T47D (cell line): Measurements from ENCODE around the gene GSTM4.
"Not testable (repeated sequence)": the region's sequence is repeated elsewhere in the genome, so short reads cannot be mapped to it uniquely, and the experiment has no call there.

Experiments used
- DNase-seq, 2 experiments: peaks; one replicate each; pipeline versions ENCODE4 v3.0.0 to v3.0.0-alpha.2; 2011 to 2012; ENCODE audit warnings: low read depth in 1 of 2, low spot score in 1 of 2
- JUND ChIP-seq: IDR thresholded peaks from 2 replicates; pipeline ENCODE4 v1.6.1; 2012; ENCODE audit warnings: low read depth
- in situ Hi-C: cut with HindIII; loops from 2 replicates; pipeline ENCODE4 v1.10.0; 2016; ENCODE audit warnings: low sequenced_read_pairs, low pct_unique_long_range_greater_than_20kb

The GSTM4 gene

DNA sequence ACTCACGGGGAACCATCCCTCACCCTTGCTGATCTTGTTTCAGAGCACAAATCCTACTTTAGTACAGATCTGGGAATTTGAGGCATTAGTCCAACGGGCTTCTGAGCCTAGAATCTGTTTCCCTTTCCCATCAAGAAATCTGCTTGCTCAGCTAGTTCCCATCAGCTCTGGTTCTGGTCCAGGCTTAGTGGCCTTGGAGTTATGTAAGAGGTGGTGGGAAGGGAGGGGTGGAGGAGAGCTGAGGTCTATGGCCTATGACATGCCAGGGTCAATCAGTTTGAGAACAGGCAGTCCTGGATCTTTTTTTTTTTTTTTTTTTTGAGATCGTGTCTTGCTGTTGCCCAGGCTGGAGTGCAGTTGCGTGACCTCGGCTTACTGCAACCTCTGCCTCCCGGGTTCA lies 35.9 kb downstream of the GSTM4 start:
- no peak for DNase-seq
- TF ChIP-seq JUND, result no peak
- in situ Hi-C loops, result no loop called here

DNA sequence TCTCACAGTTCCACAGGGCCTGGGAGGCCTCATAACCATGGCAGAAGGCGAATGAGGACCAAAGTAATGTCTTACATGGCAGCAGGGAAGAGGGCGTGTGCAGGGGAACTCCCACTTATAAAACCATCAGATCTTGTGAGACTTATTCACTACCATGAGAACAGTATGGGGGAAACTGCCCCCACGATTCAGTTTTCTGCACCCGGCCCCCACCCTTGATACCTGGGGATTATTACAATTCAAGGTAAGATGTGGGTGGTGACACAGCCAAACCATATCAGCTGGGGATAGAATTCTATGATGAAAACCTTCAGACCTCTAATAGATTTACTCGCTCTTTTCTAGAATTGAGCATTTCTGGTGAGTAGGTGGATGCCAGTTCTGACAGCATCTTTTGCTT lies 38.5 kb downstream of the GSTM4 start:
- in situ Hi-C loops, result not testable (repeated sequence)

DNA sequence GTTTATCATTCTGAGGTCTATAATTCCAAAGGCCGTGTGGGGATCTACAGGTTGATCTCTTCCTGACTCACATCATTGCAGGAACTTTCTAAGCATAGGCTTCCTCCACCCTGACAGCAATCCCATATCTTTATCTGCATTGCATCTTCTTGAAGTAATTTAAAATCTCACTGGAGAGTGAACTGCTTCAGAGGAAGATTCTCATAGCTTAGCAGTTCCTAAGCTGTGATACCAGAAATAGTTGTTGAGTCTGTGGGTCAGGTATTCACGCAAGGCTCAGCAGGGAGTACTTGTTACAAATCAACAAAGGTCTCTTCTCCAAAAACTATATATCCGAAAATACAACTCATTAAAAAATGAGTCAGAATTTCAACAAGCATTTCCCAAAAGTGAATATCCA lies 39.2 kb downstream of the GSTM4 start:
- in situ Hi-C loops, result not testable (repeated sequence)

More for the DNA sequence above, 38.5 kb downstream of the GSTM4 start:
- not testable (repeated sequence) for DNase-seq

GRCh38 chr1:109697066-109697465 lies 41.2 kb downstream of the GSTM4 start:
- in situ Hi-C loops, result no loop called here
- no peak for DNase-seq
- TF ChIP-seq JUND, result no peak

More for the DNA sequence above, 39.2 kb downstream of the GSTM4 start:
- not testable (repeated sequence) for DNase-seq

DNA sequence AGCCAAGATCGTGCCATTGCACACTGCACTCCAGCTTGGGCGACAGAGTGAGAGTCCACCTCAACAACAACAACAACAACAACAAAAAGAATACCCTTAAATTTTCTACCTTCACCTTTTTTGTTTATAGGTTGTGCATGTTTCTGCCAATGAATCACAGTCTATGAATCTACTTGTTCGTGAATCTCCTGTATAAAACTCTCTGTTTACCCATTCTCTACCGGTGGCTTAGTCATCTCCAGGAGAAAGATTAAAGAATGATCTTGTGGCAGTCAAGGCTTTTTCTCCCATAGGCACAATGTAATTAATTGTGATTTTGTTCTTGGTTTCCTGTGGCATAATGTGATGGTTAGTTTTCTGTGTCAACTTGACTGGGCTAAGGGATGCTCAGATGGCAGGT lies 42.0 kb downstream of the GSTM4 start:
- DNase-seq, in situ Hi-C loops: not testable (repeated sequence)

DNA sequence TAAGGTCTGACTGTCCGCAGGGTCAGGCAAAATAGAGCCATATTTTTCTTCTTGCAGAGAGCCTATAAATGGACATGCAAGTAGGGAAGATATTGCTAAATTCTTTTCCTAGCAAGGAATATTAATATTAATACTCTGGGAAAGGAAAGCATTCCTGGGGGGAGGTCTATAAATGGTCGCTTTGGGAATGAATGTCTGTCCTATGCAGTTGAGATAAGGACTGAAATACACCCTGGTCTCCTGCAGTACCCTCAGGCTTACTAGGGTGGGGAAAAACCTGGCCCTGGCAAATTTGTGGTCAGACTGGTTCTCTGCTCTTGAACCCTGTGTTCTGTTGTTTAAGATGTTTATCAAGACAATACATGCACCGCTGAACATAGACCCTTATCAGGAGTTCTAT lies 47.0 kb downstream of the GSTM4 start:
- in situ Hi-C loops, DNase-seq: not testable (repeated sequence)

DNA sequence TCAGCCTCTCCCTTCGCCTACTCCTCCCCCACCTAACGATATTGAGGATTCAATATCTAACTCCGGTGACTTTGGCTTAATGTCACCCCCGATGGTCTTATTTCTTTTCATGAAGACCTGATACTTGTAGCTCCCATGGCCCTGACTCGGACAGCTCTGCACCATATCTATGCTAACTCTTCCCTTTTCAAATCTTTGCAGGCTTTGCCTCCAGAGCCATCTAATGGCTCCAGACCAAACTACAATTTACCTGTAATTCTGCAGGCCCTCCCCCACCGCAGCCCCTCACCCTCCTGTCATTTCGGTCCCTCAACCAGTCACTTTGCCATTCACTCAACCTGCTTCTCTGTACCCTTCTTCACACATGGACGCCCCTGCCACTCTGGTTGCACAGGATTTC lies 48.3 kb downstream of the GSTM4 start:
- no peak for TF ChIP-seq JUND
- in situ Hi-C loops, result no loop called here
- DNase-seq, result peak in 1 of 2 experiments; percentile 34

DNA sequence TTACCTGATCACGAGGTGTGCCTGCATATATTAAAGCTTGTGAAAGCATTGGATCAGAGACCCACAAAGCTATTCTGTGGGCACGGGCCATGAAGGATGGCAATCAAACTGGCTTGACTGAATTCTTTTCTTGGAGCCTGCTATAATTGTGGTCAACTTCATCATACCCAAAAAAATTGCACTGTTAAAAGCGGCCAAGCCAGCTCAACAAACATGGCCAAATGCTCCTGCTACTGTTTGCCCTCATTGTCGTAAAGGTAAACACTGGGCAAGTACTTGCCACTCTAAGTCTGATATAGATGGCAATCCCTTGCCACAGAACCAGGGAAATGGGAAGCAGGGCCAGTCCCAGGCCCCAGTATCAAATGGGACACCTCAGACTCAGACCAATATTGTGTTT lies 49.5 kb downstream of the GSTM4 start:
- DNase-seq, result peak in 1 of 2 experiments; percentile 90
- in situ Hi-C loops, result no loop called here
- TF ChIP-seq JUND, result no peak

DNA sequence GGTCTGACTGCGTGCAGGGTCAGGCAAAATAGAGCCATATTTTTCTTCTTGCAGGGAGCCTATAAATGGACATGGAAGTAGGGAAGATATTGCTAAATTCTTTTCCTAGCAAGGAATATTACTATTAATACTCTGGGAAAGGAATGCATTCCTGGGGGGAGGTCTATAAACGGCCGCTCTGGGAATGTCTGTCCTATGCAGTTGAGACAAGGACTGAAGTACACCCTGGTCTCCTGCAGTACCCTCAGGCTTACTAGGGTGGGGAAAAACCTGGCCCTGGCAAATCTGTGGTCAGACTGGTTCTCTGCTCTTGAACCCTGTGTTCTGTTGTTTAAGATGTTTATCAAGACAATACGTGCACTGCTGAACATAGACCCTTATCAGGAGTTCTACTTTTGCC lies 53.0 kb downstream of the GSTM4 start:
- DNase-seq, in situ Hi-C loops: not testable (repeated sequence)

- in situ Hi-C loops, DNase-seq: not testable (repeated sequence)
Measured at GRCh38 chr1:109709822-109710221, 53.9 kb downstream of the GSTM4 start.
